GM21390 (cell line): ENCODE measurements around the gene ANXA11.

Experiments
- ATAC-seq: cut with Tn5 transposase; IDR thresholded peaks from one replicate; pipeline ENCODE4 v1.9.1; 2021; ENCODE audit not compliant: unreplicated experiment

Gene ANXA11

GRCh38 chr10:80110986-80111385, 94.4 kb downstream of the ANXA11 start:
- no peak for ATAC-seq

GRCh38 chr10:80108576-80109239, 96.6 kb downstream of the ANXA11 start:
- no peak for ATAC-seq

DNA sequence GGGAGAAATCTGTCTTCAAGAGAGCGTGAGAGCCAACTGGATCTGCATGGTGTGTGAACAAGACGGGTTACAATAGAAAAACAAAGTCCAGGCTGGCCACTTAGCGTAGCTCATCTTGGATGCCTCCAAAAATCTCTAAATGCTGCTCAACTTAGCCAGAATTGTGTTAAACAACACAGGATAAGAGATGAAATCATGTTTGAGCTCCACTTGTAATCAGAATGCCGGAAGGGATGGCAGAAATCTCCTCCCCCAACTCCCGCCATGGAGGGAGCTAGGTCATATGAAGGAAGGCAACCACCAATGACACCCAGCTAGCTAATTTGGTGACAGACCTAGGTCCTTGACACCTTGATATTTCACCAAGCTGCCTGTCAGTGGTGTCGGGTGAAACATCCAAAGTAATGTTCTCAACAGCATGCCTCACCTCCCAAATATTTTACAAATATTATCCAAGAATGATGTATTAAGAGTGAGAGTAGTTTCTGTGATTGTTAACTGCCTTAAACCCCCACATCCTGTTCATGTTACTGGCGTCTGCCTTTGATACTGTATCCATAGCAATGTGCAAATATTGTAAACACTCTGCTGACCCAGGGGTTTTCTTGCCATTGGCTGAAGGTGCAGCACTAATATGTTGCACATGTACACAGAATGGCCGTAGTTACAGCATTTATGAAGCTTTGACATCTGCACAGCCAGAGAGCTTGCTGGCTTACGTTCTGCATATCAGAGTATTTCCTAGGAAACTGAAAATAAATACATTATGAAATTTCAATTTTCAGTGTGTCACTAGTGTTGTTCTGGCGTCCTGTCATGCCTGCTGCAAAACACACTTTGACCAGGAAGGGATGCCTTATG, 101.0 kb downstream of the ANXA11 start:
- peak; percentile 90 for ATAC-seq
